ENCODE measurements around the gene ASB10. TPM values are rescaled to one million over a fixed set of nuclear protein-coding genes. Genes with fewer than 3 reads are reported as not detected.

Gene ASB10
- total and polyA plus RNA-seq, 2 of the 8 experiments (the other 6 are each of a cell fraction or from before 2014, with no cell fraction given) = not detected

GRCh38 chr7:151233804-151234203 is 46.8 kb upstream of the ASB10 start:
- CTCF ChIA-PET (ENCODE audit: partially characterized antibody) = interaction anchor here (1.4 to 6.8 kb wide), 2 partner anchors 10 to 70 kb away, joined by 5 to 71 read pairs; no protein-coding TSS in a partner anchor
- no peak for TF ChIP-seq RFX5 (IDR thresholded peaks at IDR 0.05; ENCODE audit: borderline replicate concordance, low read depth, low read length)
- TF ChIP-seq TAF7 (optimal IDR thresholded peaks at IDR 0.05; ENCODE audit: borderline replicate concordance, low read depth, low read length) = no peak
- no peak for TF ChIP-seq POLR2AphosphoS5 (IDR thresholded peaks at IDR 0.05; ENCODE audit: low read depth, low read length)
- TF ChIP-seq KDM4A (IDR thresholded peaks at IDR 0.05; ENCODE audit: low read depth, low read length, severe bottlenecking) = no peak
- TF ChIP-seq GABPA (IDR thresholded peaks at IDR 0.05; ENCODE audit: borderline replicate concordance, insufficient read depth, low read length) = no peak

More at GRCh38 chr7:151233804-151234203, 46.8 kb upstream of the ASB10 start:
- Histone ChIP-seq H3K56ac (replicated peaks; ENCODE audit: insufficient read length, low read depth, low read length) (no peak overlapping the region), H3K4me3 (ENCODE audit: extremely low read depth in 1 of 4, insufficient read depth in 2 of 4, low read depth in 3 of 4, low read length in 4 of 4) (peak overlapping the region in 3 of 4 experiments; percentile 72 to 96 (median 88); a peak in 5 of 8 replicates), H3K4me2 (ENCODE audit: insufficient read depth in 1 of 2, low read depth in 2 of 2, low read length in 2 of 2) (peak overlapping the region; percentile 75 to 94; a peak in 3 of 4 replicates), H2BK15ac (ENCODE audit: low read length) (no peak overlapping the region), H3K18ac (ENCODE audit: extremely low read depth, low read length) (no peak overlapping the region), H3K4me1 (replicated peaks in 1 of 4; ENCODE audit: control insufficient read depth in 3 of 4, insufficient read depth in 4 of 4, low read length in 3 of 4) (peaks cover 3 to 7% (median 5%) of the 10 kb centered on the region in 4 experiments; a peak in 5 of 7 replicates), H2AK5ac (ENCODE audit: low read depth, low read length) (no peak overlapping the region), H3K27ac (ENCODE audit: low read depth, low read length) (no peak overlapping the region), H2BK120ac (replicated peaks; ENCODE audit: low read depth, low read length) (no peak overlapping the region), H2BK12ac (ENCODE audit: low read depth, low read length) (no peak overlapping the region), H3K79me1 (ENCODE audit: low read depth, low read length) (peaks cover 14% of the 10 kb centered on the region), H3K23me2 (ENCODE audit: low read depth, low read length) (peaks cover 13% of the 10 kb centered on the region), H3K36me3 (ENCODE audit: control insufficient read depth in 2 of 4, insufficient read depth in 4 of 4, low read length in 3 of 4) (peaks cover 8 to 24% (median 11%) of the 10 kb centered on the region in 4 experiments; a peak in 7 of 8 replicates), H3K9me3 (ENCODE audit: insufficient read depth in 2 of 2, low read depth in 1 of 2, low read length in 1 of 2) (no peaks in the 10 kb centered on the region), H3K4ac (replicated peaks; ENCODE audit: insufficient read length, low read depth, low read length) (no peak overlapping the region), H3K14ac (ENCODE audit: insufficient read length) (no peak overlapping the region), H4K5ac (ENCODE audit: insufficient read length, low read depth, low read length) (no peak overlapping the region), H3K27me3 (replicated peaks in 1 of 4; ENCODE audit: control insufficient read depth in 3 of 4, extremely low read depth in 1 of 4, insufficient read depth in 3 of 4, low read length in 3 of 4) (no peaks in the 10 kb centered on the region), H3K9ac (replicated peaks in 1 of 4; ENCODE audit: extremely low read depth in 1 of 4, low read depth in 3 of 4, low read length in 3 of 4) (no peak overlapping the region), H2BK20ac (ENCODE audit: low read length) (no peak overlapping the region), H3K79me2 (ENCODE audit: control insufficient read depth in 1 of 2, insufficient read depth in 2 of 2, low read length in 2 of 2) (peaks cover 4 to 23% of the 10 kb centered on the region in 2 experiments; a peak in 3 of 4 replicates), H4K8ac (ENCODE audit: extremely low read depth, insufficient read depth, low read length) (no peak overlapping the region), H3K23ac (ENCODE audit: insufficient read length) (no peak overlapping the region), H4K20me1 (replicated peaks in 1 of 2; ENCODE audit: control insufficient read depth in 1 of 2, insufficient read depth in 2 of 2, low read length in 2 of 2) (peaks cover 0 to 14% of the 10 kb centered on the region in 2 experiments), H2BK5ac (ENCODE audit: low read depth, low read length) (no peak overlapping the region), H2AFZ (ENCODE audit: low read length) (no peak overlapping the region), H4K91ac (replicated peaks; ENCODE audit: insufficient read length, low read length) (no peak overlapping the region)
- POLR2A ChIA-PET (ENCODE audit: partially characterized antibody) = interaction anchor here (1.2 to 2.9 kb wide), 2 partner anchors 9 to 16 kb away, joined by 3 to 16 read pairs; no protein-coding TSS in a partner anchor
- FAIRE-seq = no peak
- no peak for DNase-seq (ENCODE audit: low read depth in 1 of 2, low spot score in 2 of 2)
- WGBS, 2 experiments (ENCODE audit: extremely low coverage in 1 of 2, insufficient coverage in 1 of 2, insufficient read length in 1 of 2, insufficient replicate concordance in 2 of 2, low coverage in 1 of 2, low lambda C conversion rate in 2 of 2, missing lambda C conversion rate in 1 of 2) = 73% methylated on average over 9 of the region's 9 CpGs; no CpG with 5 or more reads in 1 of the 2 experiments
